SKM-1 (cell line): ENCODE results near the gene PEAK1.
"Not testable (repeated sequence)": the region's sequence is repeated elsewhere in the genome, so short reads cannot be mapped to it uniquely, and the experiment has no call there.

ENCODE experiments used
- DNase-seq: peaks from one replicate; lab custom pipeline; 2025; ENCODE audit not compliant: unreplicated experiment; lab: John Stamatoyannopoulos, UW

PEAK1 gene

GRCh38 chr15:77181305-77182074 lies 238.4 kb downstream of the PEAK1 start:
- DNase-seq, result no peak

- DNase-seq, result no peak
Measured at GRCh38 chr15:77180757-77181156, 239.1 kb downstream of the PEAK1 start.

DNA sequence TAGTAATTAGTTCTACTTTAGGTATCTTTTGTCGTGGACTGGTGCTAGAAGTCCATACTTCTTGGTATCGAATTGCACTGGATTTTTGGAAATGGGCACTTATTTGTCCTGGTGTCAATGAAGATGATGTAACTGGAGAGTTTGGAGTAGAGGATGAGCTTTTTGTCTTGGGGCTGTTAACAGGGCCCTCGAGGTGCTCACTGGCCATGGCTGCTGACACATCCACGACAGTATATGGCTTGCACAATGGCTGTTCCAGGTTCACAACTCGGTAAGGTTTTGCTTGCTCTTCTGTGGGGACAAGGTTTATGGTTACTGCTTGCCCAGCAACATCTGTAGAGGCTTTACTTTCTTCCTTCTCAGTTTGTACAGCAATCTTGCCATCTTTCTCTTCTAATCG lies 239.6 kb downstream of the PEAK1 start:
- DNase-seq, result no peak

DNA sequence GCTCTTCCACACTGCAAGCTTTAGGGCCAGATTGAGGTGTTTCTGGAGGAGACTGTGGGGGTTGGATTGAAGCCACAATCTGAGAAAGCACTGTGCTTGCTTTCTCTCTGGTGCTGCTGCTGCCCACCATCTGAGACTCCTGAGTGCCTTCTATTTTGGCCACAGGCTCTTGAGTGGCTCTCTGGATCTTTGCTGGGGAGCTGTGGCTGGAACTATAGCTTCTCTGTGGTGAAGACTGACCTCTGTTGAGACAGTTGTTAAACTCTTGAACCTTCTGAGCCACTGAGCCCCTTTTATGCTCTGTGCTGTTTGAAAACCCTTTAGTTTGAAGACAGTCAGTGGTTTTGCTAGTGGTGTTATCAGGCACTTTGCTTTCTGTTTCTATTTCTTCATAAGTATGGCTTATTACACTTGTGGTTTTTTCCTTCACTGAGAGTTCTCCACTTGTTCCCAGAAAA lies 240.3 kb downstream of the PEAK1 start:
- DNase-seq, result no peak

DNA sequence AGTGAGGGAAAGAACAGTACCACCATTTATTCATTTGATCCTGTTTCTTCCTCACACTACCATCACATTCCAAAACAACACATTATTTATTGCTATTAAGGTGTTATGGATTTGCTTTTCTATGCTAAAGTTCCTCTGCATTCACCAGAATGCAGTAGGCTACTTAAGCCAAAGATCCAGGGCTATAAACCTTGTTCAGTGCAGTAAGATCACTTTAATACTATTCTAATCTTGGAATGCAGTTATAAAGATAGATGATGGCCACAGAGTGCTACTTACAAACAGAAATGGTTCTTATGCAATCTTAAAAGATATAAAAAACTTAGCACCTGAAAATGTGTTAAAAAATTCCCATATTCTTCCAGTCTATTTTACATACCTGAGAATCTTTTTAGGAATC lies 241.5 kb downstream of the PEAK1 start:
- no peak for DNase-seq

GRCh38 chr15:77176148-77176547 lies 243.8 kb downstream of the PEAK1 start:
- DNase-seq, result not testable (repeated sequence)

GRCh38 chr15:77173487-77173886 lies 246.4 kb downstream of the PEAK1 start:
- DNase-seq, result no peak

DNA sequence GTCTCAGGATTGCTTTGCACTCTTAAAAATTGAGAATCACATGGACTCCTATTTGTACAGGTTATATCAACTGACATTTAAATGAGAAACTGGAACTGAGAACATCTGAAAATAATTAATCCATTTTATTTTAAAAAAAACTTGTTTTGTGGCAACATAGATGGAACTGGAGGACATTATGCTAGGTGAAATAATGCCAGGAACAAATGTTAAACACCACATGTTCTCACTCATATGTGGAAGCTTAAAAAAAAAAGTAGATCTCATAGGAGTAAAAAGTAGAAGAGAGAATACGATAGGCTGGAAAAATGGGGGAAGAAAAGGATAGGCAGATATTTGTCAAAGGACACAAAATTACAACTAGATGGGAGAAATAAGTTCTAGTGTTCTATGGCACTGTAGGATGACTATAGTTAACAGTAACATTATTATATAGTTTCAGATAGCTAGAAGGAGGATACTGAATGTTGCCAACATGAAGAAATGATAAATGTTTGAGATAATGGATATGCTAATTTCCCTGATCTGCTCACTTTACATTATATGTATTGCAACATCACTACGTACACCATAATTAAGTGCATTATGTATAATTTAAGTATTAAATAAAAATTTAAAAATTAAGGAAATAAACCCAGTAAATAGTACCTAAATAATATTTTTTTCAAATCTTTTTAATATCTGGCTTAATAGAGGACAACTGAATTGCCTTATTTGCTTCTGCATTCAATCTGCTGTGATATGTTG lies 248.5 kb downstream of the PEAK1 start:
- DNase-seq, result no peak

DNA sequence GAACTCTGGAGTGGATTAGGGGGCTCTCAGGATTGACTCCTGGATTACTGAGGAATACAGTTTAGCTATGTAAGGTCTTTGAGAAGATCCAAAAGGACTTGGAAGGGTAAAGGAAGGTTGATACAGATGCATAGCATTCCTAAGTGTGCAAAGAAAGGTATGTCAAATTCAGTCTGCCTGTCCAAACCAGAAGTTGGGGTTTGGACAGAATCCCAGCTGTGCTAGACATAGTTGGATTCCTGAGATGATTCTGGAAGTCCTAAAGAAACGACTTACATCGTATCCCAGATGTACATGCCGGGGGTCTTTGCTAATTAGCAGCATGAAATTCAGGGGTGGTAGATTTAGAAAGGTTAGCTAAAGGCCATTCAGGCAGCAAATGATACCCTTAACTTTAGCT lies 251.3 kb downstream of the PEAK1 start:
- DNase-seq, result no peak

GRCh38 chr15:77168141-77168540 lies 251.8 kb downstream of the PEAK1 start:
- DNase-seq, result no peak

DNA sequence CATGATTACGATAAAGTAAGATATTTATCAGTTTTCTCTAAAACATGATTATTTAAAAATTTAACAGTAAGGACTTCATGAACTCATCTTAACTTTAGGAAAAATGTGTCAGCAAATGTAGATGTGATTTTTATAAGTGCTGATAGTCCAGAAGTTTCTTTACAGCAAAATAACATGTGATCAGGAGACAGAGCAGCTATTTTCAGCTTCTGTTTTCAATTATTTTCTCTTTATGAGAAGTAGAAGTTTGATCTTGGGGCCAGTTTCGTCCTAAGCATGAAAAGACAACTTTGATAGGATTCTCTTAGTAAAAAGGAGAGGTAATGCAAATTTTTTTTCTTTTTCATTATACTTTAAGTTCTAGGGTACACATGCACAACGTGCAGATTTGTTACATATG lies 252.5 kb downstream of the PEAK1 start:
- DNase-seq, result no peak

DNA sequence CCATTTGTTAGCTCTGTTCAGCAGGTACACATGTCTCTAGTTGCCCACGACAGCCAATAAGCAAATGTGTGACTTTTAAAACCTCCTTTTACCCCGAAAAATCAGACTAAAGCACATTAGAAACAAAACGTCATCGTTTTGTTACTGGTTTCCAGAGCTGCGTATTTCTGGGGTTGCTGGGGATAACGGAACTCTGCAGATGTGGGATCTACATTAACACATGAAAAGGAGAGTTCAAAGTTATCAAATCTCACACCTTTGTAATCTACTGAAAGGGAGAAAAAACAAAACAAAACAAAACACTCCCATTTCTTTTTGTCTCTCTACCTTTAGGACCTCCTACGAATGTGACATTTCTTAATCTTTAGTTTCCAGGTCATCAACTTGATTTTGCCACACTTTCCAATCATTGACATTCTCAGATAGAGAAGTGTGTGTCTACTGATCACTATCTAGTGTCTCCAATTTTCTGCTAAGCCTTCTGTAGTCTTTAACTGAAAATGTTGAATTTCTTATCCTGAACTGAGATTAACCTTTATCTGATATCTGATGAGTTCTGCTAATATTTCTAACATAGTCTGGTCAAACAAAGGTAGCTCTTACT lies 256.0 kb downstream of the PEAK1 start:
- DNase-seq, result no peak

GRCh38 chr15:77162872-77163633 lies 256.9 kb downstream of the PEAK1 start:
- DNase-seq, result no peak

- no peak for DNase-seq
Measured at GRCh38 chr15:77160562-77161478, 259.1 kb downstream of the PEAK1 start.

DNA sequence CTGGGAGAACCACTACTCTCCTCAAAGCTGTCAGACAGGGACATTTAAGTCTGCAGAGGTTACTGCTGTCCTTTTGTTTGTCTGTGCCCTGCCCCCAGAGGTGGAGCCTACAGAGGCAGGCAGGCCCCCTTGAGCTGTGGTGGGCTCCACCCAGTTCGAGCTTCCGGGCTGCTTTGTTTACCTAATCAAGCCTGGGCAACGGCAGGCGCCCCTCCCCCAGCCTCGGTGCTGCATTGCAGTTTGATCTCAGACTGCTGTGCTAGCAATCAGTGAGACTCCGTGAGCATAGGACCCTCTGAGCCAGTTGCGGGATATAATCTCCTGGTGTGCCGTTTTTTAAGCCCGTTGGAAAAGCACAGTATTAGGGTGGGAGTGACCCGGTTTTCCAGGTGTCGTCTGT lies 263.9 kb downstream of the PEAK1 start:
- DNase-seq, result not testable (repeated sequence)

DNA sequence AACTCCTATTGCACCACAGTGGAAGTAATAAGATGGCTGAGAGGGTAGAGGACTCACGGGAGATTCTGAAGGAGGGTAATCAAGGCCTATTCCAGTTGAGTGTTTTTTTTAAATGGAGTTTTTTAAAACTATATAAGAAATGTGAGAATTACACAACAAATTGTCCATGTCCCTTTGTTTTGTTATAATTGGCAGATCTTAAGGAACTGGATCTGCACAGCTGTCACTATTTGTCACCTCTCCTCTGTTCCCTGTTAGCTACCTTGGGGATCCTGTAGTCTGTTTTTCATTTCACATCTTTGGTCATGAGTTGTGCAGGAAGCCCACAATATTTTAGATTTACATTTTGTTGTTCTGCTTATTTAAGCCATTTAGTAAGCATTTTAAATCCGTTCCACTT lies 271.7 kb downstream of the PEAK1 start:
- no peak for DNase-seq

DNA sequence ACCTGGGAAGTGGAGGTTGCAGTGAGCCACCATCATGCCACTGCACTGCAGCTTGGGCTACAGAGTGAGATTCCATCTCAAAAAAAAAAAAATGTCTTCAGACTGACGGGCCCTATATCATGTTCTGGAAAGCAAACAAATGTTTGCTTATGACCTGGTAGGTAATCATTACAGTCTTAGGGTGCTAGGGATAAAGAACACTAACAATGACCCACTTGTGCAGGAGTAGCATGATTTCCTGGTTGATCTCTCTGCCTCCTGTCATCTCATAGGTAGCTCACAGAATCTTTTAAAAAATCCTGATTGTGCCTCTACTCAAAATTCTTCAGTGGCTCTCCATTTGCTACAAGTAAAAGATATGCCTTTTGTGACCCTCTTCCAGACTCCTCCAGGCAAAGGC lies 274.5 kb downstream of the PEAK1 start:
- no peak for DNase-seq

GRCh38 chr15:77144492-77145070 lies 275.3 kb downstream of the PEAK1 start:
- no peak for DNase-seq

DNA sequence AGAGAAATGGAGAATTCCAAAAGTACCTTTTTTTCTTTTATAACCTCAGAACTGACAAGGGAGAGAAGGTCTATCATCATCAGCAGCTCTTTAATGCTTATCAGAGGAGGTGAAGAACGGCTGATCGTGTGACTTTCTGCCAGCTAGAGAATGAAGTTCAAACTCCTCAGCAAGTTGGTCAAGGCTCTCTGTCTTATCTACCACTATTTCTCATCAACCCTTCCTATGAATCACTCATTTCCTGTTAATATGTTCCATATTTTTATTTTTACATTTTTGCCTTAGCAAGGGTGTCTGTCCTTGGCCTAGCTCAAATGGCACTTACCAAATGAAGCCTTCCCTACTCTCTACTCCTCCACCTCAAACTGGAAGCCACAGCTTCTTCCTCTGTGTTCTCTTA lies 275.9 kb downstream of the PEAK1 start:
- no peak for DNase-seq

DNA sequence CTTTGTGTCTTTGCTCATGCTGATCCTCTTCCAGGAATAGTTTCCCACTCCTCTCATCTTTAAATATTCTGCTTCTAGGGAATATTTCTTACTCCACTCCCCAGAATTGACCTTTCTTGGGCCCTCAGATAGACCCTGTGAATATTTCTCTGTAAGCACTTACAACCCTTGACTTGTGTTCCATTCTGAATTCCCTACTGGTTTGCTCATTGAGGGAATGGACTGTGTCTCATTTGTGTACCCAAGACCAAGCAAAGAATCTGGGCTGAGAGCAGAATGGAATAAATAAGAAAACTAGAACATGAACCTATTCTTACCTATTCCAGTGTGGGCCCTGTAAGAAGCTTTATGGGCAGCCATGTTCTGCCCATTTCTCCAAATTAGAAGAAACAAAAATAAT lies 276.3 kb downstream of the PEAK1 start:
- no peak for DNase-seq
